Measurements from ENCODE around the gene SLC35D1.

SLC35D1 gene

DNA sequence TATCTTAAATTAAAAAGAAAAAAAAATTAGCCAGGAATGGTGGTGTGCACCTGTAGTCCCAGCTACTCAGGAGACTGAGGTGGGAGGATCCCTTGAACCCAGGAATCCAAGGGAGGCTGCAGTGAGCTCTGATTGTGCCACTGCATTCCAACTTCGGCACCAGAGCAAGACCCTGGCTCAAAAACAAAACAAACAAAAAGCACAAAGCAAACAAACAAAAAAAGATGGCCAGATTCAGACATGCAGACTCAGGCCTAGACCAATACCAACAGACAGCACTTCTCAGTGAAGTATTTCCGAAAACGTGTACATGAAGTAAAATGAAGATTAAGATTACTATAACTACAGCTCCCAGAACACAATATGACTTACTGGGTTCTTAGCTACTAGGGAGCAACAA lies 10.6 kb downstream of the SLC35D1 start:
- no peak for DNase-seq

DNA sequence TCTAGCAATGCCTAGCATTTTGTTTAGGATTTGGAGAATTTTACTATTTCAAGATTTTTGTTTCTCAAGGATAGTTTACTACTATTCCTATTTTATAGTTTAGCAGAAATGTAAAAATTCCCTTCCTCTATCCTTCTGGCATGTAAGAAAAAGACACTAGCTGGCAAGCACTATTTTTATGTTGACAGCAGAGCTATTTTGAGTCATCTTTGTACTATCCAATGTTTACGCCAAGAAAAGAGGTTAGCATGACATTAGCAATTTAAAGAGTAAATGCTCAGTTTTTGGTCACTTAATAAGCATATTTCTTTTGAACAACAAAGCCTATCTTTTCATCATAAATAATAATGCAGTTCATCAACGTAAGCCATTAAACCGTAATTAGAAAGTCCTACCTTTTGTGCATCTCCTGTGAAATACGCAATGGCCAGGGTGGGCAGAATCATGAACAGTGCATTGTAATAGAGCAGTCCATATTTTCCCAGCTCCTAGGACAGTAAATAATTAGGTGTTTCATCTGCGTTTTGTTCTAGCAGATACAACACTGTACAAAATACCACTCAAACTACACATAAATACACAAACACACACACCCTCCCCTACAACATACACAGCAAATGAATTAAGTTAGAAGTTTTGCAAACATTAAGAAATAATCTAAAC lies 12.0 kb downstream of the SLC35D1 start:
- DNase-seq: no peak

DNA sequence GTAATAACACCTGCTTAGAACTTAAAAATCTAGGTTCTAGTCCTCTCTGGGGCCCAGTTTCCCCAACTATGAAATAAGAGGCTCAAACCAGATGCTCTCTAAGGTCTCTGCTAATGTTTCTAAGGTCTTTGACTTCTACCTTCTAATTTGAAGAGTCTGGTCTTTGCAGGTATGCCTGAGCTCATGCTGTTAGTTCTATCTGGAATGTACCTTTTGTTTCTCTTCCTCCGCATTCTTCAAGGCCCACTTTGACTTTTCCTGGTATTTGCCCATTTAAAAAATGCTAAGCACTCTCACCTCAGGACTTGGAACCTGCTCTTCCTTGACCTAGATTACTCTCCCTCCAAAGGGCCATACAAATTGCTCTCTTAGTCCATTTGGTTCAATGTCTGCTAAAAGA lies 13.5 kb downstream of the SLC35D1 start:
- DNase-seq: no peak

DNA sequence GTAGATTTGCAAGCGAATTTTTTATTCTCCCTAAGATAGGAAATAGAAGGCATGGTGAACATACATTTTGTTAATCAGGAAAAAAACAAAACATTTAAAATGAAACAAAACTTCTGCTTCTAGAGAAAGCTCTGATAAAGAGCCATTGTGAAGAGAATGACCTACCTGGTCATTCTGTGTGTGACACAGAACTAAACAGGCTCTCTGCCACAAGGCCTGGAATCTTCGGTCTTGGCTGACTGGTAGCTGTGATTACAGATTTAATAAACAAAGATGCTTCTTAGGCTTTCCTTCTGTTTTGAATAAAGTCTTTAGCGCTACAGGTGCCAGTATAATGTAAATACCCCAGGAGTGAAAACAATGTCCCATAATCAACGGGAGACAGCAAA lies 22.1 kb downstream of the SLC35D1 start:
- DNase-seq: no peak

DNA sequence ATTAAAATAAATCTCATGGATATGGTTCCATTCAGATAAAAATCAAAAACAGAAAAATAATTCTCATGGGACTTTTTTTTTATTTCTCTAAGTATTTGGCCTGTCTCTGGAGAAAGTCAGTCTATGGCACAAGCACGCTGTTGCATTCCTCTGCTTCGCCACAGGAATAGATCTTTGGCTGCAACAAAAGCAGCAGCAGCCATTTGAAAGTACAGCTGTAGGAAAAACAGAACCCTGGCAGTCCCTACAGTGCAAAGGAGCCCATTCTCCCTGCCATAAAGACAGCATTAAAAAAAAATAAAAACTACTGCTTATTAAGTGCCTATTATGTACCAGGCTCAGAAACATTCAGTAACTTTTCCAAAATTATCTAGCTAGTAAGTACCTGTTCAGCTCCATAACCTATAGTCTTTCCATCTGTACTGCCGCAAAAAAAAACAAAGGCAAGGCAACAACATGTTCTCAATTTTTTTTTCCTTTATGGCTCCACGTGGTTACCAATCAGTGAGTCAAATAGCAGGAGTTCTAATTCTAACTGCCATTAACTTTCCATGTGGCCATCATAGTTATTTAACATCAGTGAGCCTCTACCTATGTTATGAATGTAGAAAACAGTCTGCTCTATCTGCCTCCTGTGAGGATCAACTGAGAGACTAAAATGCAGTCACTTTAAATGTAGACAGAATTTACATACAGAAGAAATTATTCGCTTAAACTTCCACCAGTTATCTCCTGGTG lies 22.7 kb downstream of the SLC35D1 start:
- no peak for DNase-seq

DNA sequence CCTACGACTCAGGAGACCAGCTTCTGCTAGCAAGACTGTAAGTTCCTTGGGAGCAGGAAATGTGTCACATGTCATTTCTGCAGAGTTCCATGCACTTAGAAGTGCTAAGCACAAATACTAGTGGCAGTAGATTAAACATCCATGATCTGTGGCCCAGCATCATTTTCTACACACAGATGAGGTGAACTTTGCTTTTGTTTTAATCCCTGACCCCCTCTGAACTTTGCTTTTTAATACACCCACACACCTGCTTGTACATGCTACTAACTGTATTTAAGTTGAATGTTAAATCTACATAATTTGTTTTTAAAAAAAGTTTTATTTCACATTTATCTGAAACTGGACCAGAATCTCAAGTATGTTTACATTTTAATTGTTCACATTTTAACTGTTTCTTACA lies 24.5 kb downstream of the SLC35D1 start:
- DNase-seq: no peak

DNA sequence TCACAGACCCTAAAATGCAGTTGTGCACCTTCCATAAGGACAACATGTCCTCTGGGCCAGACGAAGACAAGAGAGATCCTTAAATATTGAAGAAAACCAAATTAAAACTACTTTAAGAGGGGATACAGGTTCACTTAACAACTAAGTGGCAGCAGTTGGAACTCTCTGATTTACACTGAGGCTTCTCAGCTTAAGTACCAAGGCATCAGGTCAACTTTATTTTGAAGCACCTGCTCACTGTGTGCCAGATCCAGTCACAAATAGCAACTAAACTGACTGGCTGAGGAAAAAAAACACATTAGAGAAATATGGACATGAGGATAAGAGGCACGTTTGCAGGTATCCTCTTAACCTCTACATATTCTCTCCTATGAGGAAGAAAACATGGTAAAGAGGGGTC lies 33.2 kb downstream of the SLC35D1 start:
- DNase-seq: no peak

DNA sequence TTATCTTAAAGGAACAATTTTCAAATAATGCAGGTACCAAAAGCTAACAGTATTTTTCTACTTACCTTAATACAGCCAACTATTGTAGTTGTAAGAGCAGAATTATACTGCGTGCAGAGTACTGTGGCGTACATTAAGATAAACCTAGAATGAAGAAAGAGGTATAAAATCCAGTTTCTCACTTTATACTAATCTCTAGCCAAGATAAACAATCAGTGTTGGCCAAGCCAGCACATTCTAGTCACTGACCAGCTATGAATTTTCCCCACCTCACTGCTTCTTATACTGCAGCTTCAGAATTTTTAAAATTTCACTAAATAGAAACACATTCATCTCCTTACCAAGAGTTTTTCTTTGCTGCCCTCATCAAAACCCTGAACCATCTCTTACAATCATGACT lies 33.6 kb downstream of the SLC35D1 start:
- no peak for DNase-seq

DNA sequence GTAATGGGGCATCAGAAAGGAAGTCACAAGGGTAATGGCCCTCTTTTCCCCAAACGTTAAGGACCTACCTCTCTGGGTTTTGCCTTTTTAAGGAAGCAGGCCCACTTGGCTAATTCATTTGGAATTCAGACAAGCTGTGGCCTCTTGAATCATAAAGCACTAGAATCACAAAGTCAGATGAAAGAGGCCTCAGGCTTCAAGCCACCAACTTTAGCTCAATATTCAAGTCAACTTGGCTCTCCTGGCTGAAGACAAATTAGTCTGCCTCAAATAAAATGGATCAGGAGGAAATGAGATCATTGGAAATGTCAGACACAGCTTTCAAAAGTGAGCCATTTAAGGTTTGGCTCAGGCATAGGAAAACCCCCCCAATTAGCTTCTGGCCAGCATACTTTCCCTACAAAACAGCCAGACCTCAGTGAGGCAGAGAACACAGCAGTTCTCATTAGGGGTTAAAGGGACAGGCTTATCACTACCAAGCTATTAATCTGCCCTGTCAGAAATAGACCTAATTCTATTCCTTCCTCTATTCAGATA lies 34.3 kb downstream of the SLC35D1 start:
- no peak for DNase-seq

DNA sequence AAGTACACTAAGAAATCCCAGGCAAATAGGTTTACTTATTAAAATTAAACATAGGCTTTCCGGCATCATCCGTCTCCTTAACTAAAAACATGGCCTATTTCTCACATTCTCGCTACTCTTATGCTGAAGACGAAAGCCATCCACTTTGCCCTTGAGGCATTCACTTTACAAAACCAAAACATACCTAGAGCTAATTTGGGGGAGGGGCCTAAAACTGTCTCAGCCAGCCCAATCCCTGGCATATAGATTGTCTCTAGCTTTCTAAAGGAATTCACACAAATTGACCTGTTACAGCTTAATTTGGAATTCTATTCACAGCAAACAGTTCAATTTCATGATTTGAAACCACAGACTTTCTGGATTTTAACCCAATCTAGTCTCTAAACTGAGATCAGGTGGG lies 34.8 kb downstream of the SLC35D1 start:
- DNase-seq: no peak

DNA sequence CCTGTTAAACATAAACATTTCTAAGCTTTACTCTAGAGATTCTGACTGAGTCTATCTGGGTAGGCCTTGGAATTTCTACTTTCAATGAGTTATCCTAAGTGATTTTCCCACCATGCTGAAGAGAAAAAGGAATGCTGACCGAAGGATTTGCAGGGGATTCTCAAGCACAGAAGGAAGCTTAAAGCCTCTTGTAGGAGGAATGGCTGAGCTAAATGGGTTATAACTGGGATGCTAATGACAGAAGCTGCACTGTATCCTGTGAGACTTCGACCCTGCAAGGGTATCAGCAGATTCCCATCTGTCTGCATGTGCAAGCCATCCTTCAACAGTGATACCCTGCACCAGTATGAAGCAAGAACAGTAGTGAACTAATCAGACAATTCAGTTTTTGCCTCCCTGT lies 35.4 kb downstream of the SLC35D1 start:
- no peak for DNase-seq

DNA sequence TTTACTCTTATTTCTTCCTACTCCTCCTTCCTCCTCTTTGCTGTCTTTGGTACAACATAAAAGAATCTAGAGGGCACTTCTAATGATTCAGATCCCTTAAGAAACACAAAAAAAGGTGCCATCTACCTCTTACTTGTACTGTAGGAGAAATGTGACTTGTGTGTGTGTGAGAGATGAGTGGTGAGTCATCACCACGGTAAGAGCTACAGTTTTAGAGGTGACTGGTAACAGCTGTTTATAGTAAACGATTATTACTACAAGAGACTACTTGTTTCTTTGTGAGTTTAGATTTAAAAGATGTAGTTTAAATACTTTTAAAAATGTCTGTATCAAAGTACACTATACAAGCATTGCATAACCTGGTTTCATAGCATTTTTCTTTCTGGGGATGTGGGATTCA lies 40.4 kb downstream of the SLC35D1 start:
- DNase-seq: peak; percentile 14

DNA sequence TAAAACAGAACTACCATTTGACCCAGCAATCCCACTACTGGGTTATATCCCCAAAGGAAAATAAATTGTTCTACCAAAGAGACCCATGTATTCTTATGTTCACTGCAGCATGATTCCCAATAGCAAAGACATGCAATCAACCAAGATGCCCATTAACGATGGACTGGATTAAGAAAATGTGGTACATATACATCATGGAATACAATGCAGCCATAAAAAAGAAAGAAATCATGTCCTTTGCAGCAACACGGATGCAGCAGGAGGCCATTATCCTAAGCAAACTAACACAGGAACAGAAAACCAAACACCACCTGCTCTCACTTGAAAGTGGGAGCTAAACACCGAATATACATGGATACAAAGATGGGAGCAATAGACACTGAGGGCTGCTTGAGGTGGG lies 44.2 kb downstream of the SLC35D1 start:
- no peak for DNase-seq

DNA sequence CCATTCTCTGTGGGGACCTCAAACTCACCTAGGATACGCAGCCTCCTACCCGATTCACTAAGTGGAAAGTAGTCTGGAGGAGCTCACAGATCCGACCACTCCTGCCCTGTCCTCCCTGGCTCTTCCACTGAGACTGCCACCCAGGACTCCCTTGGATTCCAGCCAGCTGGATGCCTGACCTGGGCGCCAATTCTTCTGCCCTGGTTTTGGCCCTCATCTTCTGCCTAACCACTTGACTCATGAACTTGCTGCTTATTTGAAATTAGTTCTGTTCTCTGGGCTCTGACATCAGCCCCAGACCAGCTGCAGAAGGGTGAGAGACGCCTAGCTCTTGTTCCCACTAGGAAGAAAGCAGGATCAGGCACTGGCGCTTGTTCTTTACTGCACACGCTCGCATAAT lies 48.9 kb downstream of the SLC35D1 start:
- no peak for DNase-seq

DNA sequence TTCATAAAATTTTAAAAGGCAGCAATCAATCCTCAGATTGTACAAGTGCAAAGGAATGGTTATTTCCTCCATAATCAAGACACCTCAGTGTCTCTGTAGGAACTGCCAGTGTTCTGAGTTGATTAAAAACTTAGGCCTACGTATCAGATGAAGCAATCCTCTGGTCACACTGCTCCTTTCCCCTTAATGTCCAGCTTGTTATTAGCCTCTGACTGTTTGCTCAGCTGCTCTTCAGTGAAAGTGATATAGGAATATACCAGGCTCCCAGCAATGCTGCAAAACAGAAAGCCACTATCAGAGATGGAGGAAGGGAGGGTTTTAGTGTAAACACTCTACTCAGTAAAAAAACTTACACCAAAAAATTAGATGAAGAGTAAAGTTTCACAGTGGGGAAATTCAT lies 49.8 kb downstream of the SLC35D1 start:
- no peak for DNase-seq

DNA sequence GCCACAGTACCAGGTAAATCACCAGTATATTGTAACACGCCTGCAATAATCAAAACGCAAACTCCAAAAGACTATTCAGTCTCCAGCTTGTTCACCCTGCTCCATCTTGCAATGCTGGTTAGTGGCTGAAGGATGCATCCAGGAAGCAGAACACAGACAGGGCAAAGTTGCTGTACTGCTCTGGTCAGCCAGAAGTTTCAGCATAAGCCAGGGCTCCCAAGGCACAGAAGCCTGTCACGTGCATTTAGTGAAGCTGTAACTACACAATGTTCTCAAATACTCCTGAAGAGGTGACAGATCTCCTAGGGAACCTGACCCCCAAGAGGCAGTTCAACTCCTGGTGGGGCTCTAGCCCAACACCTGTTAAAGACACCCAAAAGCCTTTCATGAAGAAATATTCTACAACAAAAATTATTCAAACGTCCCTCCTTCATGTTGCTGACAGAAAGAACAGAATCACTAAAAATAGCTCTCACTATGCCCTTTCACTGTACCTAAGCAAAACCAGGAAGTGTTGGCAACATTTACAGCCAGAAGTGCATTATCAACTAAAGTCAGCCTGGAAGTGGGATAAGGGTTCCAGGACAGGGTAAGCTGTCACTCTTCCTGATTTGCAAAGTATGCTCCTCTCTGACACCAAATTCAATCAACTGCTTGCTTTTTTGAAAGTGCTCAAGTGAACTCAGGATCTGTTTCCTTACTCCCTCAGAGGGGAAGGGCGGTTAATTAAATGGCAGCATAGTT lies 52.1 kb downstream of the SLC35D1 start:
- DNase-seq: no peak

DNA sequence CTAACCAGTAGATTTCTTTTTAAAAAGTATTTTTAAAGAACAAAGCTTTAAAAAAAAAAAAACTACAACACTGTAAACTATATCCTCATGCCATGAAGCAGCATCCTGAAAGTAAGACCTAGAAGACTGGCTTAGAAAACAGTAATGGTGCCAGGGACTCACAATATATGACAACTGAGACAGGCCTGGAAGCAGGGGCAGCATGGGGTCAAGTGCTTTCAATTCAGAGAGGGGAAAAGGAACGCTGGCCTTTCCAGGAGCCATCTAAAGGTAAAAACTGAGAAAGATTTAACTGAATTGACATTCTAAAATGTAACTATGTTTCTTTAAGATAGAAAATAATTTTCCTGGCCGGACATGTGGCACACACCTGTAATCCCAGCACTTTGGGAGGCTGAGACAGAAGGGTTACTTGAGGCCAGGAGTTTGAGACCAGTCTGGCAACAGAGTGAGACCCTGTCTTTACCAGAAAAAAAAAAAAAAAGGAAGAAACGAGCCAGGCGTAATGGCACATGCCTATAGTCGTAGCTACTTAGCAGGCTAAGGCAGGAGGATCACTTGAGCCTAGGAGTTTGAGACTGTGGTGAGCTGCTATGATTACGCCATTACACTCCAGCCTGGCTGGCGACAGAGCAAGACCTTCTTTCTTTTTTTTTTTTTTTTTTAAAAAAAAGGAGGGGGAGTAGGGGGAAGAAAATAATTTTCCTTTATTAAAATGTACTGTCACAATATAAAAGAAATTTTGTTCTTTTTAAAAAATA lies 54.1 kb downstream of the SLC35D1 start:
- no peak for DNase-seq

DNA sequence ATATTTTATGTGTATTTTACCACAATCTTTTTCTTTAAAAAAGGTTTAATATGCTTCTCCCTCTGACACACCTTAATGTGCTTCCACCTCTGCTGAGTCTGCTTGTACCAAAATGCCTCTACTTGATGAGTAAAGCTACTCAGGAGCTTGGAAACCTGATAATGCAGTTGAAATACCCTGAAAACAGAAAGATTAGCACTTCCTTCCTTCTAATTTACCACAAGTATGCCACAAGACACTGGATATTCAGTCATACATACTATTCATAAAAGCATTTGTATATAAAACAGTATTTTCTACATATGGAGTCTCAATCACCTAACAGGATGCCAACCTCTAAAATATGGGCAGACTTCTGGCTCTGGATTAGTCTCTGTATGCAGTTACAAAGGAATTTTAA lies 55.0 kb downstream of the SLC35D1 start:
- DNase-seq: no peak

DNA sequence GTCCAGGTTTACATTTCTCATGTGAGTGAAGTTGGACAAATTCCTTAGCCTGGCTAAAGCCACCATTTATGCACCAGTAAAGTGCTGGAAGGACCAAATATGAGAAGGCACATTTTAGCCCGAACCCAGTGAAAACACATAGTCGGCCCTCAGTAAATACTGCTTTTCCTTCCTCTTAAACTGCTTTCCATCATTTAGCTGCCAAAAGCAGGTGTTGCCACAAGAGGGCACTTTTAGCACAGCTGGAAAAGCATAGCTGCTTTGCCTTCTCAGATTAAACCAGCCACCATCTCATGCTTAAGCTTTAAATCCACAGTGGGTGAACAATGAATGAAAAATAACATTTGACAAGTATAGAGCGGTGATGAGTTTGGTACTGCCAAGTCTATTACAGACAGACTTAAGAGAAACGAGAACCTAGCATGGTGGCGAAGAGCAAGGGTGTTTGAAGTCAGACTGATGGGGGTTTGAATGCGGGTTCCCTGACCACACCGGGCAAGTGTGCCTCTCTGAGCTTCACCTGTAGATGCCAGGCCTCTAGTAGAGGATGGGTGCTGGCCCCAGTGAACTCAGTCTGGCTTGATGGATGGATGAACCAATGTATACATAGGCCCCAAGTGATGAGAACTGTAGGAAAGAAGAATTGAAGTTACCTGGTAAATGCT lies 57.8 kb downstream of the SLC35D1 start:
- DNase-seq: peak; percentile 72

DNA sequence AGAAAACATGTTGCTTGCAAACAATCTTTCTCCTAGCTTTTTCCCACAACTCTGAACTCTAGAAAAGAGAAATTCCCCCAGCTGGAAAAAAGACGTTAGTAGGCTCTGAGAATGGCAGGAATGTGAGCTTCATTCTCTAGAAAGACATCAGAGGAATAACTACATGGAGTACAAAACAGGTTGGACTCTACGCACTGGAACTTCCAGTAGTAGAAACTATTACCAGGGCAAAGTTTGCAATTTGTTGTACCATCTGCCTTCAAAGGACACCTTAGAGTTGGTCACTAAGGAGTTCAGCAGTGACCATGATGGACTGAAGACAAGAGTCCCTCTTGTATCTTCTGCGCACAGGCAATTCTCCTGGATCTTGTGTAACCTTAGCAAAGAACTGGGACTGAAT lies 60.9 kb downstream of the SLC35D1 start:
- DNase-seq: no peak

DNA sequence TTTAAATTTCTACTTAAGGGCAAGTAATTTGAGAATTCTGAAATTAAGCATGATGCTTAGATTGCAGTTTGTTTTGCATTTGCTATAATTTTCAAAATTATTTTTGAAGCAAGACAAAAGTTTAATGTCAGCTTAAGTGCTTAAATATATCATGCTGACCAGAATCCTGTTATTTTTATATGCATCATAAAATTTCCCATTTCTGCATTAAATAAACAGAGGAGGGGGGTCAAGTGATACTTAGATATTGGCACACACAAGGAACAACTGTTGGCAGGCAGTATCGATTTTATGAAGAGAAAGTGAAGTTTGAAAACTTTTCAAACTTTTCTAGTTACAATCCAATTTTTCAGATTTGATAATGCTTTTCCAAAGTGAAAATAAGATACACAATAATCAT lies 68.1 kb downstream of the SLC35D1 start:
- DNase-seq: no peak

DNA sequence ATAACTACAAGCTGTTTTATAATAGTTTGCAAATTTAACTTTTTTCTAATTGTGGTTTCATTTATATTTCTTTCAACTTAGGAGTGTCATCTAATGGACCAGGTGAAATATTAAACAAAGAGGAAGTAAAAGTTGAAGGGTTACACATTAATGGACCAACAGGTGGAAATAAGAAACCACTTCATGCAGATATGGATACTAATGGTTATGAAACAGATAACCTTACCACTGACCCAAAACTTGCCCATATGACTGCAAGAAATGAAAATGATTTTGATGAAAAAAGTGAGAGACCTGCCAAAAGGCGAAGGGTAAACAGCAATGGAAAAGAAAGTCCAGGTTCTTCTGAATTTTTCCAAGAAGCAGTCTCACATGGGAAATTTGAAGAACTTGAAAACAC lies 69.5 kb downstream of the SLC35D1 start:
- no peak for DNase-seq

Measured in stimulated activated CD4-positive, alpha-beta T cell treated with anti-CD3 and anti-CD28 coated beads, Interleukin-15, amount 100 ng/mL, for 24 hours (primary cell).